Esophagus squamous epithelium (tissue), 4 donors: Measurements from ENCODE around the gene NUDT21.
"Not testable (repeated sequence)": the region's sequence is repeated elsewhere in the genome, so short reads cannot be mapped to it uniquely, and the experiment has no call there.

Source experiments
- CTCF ChIP-seq, 6 experiments: fragments of 450-650 bp in 4 of 6; fragments of 200-600 bp in 2 of 6; sonication (generic) in 2 of 6; IDR thresholded peaks; one replicate each; pipeline ENCODE4 v1.5.1; 2016 to 2019; ENCODE audit warnings: antibody characterized with exemption in 6 of 6, mild to moderate bottlenecking in 4 of 6, moderate library complexity in 4 of 6
- POLR2A ChIP-seq, 4 donors: fragments of 450-650 bp; IDR thresholded peaks; one replicate each; pipeline ENCODE4 v1.6.1; 2017; ENCODE audit warnings: antibody characterized with exemption in 4 of 4, mild to moderate bottlenecking in 4 of 4, moderate library complexity in 3 of 4

- TF ChIP-seq CTCF, POLR2A (IDR thresholded peaks at IDR 0.05): not testable (repeated sequence)
Observed at GRCh38 chr16:56488868-56489267, 37.7 kb upstream of the NUDT21 start.
